Stimulated activated CD4-positive, alpha-beta T cell treated with anti-CD3 and anti-CD28 coated beads, Interleukin-12 subunit alpha, Interleukin-12 subunit beta, amount 100 ng/mL, for 4 hours (primary cell): Measurements from ENCODE around the gene SUPT4H1.

Source experiments
- DNase-seq: peaks from one replicate; pipeline ENCODE4 v3.0.0-alpha.2; 2020

The SUPT4H1 gene

GRCh38 chr17:58302919-58303585, 48.9 kb downstream of the SUPT4H1 start:
- no peak for DNase-seq

- no peak for DNase-seq
Measured at GRCh38 chr17:58302171-58302918, 49.7 kb downstream of the SUPT4H1 start.

- no peak for DNase-seq
Measured at GRCh38 chr17:58301504-58302150, 50.4 kb downstream of the SUPT4H1 start.

GRCh38 chr17:58300336-58300735, 51.7 kb downstream of the SUPT4H1 start:
- no peak for DNase-seq
